Activated CD8-positive, alpha-beta T cell treated with anti-CD3 and anti-CD28 coated beads for 36 hours (primary cell): ENCODE results near the gene RAB6A. TPM values are rescaled to one million over a fixed set of nuclear protein-coding genes. Genes with fewer than 3 reads are reported as not detected.
"Not testable (repeated sequence)": the region's sequence is repeated elsewhere in the genome, so short reads cannot be mapped to it uniquely, and the experiment has no call there.

Source experiments
- ATAC-seq: fragments of 200-7000 bp; cut with Tn5 transposase; one replicate; pipeline ENCODE4 v1.10.0; 2021; ENCODE audit warnings: mild to moderate bottlenecking, moderate library complexity
- CTCF ChIA-PET: fragments of 350-600 bp; sonication (Branson Sonifier 250); formaldehyde crosslinking; loops from one replicate; lab custom pipeline; 2021; ENCODE audit warnings: antibody characterized with exemption; lab: Charles Lee
- POLR2A ChIA-PET: fragments of 350-600 bp; sonication (Branson Sonifier 250); formaldehyde crosslinking; loops from one replicate; lab custom pipeline; 2021; ENCODE audit warnings: antibody characterized with exemption; lab: Charles Lee
- DNase-seq: peaks from one replicate; pipeline ENCODE4 v3.0.0-alpha.2; 2020
- H3K27ac Mint-ChIP-seq: one replicate; pipeline ENCODE4 v1.8.0; 2021; ENCODE audit warnings: mild to moderate bottlenecking, mixed read lengths
- H3K27me3 Mint-ChIP-seq: one replicate; pipeline ENCODE4 v1.8.0; 2021; ENCODE audit warnings: mixed read lengths
- H3K36me3 Mint-ChIP-seq: one replicate; pipeline ENCODE4 v1.8.0; 2021; ENCODE audit warnings: low read depth, mixed read lengths
- H3K4me1 Mint-ChIP-seq: one replicate; pipeline ENCODE4 v1.8.0; 2021; ENCODE audit warnings: low read depth, mixed read lengths
- H3K4me3 Mint-ChIP-seq: one replicate; pipeline ENCODE4 v1.8.0; 2021; ENCODE audit warnings: mild to moderate bottlenecking, moderate library complexity, mixed read lengths
- H3K9me3 Mint-ChIP-seq: one replicate; pipeline ENCODE4 v1.8.0; 2021; ENCODE audit warnings: mixed read lengths
- intact Hi-C: fragments of 100-400 bp; cut with micrococcal nuclease; formaldehyde crosslinking; loops from one replicate; pipeline ENCODE4 v1.10.0; 2022
- total RNA-seq, 2 experiments: library from RNA; stranded (reverse); gene quantifications; one replicate each; pipeline ENCODE4 v1.2.3, GENCODE V29; 2021
- TF ChIP-seq, protein P1 (sequence below): fragments of 200-600 bp; IDR thresholded peaks from one replicate; pipeline ENCODE4 v1.8.0; 2022; ENCODE audit warnings: antibody characterized with exemption, mild to moderate bottlenecking

RAB6A gene
- total RNA-seq, 2 experiments from 2014 or later = 75.3 to 77.6 TPM

DNA sequence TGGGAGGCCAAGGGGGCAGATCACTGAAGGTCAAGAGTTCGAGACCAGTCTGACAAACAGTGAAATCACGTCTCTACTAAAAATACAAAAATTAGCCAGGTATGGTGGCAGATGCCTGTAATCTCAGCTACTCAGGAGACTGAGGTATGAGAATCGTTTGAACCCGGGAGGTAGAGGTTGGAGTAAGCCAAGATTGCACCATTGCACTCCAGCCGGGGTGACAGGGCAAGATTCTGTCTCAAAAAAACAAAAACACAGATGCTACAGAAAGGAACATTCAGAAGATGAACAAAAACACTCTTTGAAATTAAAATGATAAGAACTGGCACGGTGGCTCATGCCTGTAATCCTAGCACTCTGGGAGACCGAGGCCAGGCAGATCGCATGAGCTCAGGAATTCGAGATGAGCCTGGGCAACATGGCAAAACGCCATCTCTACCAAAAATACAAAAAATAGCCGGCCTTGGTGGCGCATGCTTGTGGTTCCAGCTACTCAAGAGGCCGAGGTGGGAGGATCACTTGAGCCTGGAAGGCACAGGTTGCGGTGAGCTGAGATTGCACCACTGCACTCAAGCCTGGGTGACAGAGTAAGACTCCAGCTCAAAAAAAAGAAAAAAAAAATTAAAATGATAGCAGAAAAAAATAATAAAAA lies 8.5 kb downstream of the RAB6A start:
- H3K4me3 Mint-ChIP-seq = no peak overlapping the region
- CTCF ChIA-PET = interaction anchor here (0.9 kb wide), 1 partner anchor 11 kb away, joined by 3 read pairs; no protein-coding TSS in a partner anchor
- TF ChIP-seq, protein P1, sequence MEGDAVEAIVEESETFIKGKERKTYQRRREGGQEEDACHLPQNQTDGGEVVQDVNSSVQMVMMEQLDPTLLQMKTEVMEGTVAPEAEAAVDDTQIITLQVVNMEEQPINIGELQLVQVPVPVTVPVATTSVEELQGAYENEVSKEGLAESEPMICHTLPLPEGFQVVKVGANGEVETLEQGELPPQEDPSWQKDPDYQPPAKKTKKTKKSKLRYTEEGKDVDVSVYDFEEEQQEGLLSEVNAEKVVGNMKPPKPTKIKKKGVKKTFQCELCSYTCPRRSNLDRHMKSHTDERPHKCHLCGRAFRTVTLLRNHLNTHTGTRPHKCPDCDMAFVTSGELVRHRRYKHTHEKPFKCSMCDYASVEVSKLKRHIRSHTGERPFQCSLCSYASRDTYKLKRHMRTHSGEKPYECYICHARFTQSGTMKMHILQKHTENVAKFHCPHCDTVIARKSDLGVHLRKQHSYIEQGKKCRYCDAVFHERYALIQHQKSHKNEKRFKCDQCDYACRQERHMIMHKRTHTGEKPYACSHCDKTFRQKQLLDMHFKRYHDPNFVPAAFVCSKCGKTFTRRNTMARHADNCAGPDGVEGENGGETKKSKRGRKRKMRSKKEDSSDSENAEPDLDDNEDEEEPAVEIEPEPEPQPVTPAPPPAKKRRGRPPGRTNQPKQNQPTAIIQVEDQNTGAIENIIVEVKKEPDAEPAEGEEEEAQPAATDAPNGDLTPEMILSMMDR = no peak

DNA sequence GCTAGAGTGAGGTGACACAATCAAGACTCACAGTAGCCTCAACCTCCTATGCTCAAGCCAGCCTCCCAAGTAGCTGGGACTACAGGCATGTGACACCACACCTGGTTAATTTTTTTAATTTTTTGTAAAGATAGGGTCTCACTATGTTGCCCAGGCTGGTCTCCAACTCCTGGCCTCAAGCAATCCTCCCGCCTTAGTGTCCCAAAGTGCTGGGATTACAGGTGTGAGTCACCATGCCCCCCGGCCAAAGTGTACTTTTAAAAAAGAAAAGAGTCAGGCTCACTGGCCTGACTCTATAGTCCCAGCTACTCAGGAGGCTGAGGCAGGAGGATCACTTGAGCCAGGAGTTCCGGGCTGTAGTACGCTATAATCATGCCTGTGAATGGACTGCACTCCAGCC lies 10.0 kb downstream of the RAB6A start:
- Mint-ChIP-seq H3K4me1 (peaks cover 45% of the 10 kb centered on the region), H3K36me3 (peaks cover 17% of the 10 kb centered on the region)
- H3K27ac Mint-ChIP-seq, H3K4me3 Mint-ChIP-seq, DNase-seq, POLR2A ChIA-PET, ATAC-seq, H3K9me3 Mint-ChIP-seq, H3K27me3 Mint-ChIP-seq: not testable (repeated sequence)
- CTCF ChIA-PET = interaction anchor here (1.2 kb wide), 1 partner anchor 125 kb away, joined by 3 read pairs; no protein-coding TSS in a partner anchor
- intact Hi-C loops = loop anchor here (10.0 kb wide), 1 partner anchor 124 kb away; the partner anchor contains the start of genes COA4 and PAAF1

More for the DNA sequence above, 8.5 kb downstream of the RAB6A start:
- Mint-ChIP-seq H3K9me3 (no peaks in the 10 kb centered on the region), H3K27me3 (no peaks in the 10 kb centered on the region), H3K4me1 (peaks cover 47% of the 10 kb centered on the region), H3K27ac (no peak overlapping the region), H3K36me3 (peaks cover 17% of the 10 kb centered on the region)
- intact Hi-C loops = loop anchor here (10.0 kb wide), 1 partner anchor 122 kb away; the partner anchor contains the start of genes COA4 and PAAF1
- POLR2A ChIA-PET = interaction anchor here (0.6 kb wide), 2 partner anchors 8 to 126 kb away, joined by 3 read pairs; partner anchors contain the start of gene RAB6A
- no peak for ATAC-seq
- no peak for DNase-seq

DNA sequence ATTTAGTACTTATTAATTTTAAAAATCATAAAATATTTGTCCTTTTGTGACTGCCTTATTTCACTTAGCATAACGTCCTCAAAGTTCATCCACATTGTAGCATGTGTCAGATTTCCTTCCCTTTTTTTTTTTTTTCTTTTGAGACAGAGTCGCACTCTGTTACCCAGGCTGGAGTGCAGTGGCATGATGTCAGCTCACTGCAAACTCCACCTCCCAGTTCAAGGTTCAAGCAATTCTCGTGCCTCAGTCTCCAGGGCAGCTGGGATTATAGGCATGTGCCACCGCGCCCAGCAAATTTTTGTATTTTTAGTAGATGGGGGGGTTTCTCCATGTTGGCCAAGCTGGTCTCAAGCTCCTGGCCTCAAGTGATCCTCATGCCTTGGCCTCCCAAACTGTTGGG lies 10.6 kb downstream of the RAB6A start:
- TF ChIP-seq, protein P1 = no peak
- POLR2A ChIA-PET = no interaction called here
- H3K4me1 Mint-ChIP-seq = peaks cover 48% of the 10 kb centered on the region
- CTCF ChIA-PET = no interaction called here
- no peak for ATAC-seq
- H3K36me3 Mint-ChIP-seq = peaks cover 17% of the 10 kb centered on the region
- no peak for DNase-seq
- H3K27me3 Mint-ChIP-seq = no peaks in the 10 kb centered on the region
- H3K9me3 Mint-ChIP-seq = no peaks in the 10 kb centered on the region
- intact Hi-C loops = loop anchor here (10.0 kb wide), 1 partner anchor 125 kb away; the partner anchor contains the start of genes COA4 and PAAF1
- no peak overlapping the region for H3K27ac Mint-ChIP-seq
- H3K4me3 Mint-ChIP-seq = no peak overlapping the region

DNA sequence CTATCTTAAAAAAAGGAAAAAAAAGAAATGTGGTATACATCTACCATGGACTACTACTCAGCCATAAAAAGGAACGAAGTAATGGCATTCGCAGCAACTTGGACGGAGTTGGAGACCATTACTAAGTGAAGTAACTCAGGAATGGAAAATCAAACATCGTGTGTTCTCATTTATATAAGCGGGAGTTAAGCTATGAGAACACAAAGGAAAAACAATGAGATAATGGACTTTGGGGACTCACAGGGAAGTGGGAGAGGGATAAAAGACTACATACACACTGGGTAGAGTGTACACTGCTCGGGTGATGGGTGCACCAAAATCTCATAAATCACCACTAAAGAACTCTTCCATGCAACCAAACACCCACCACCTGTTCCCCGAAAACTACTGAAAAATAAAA lies 11.8 kb downstream of the RAB6A start:
- peaks cover 17% of the 10 kb centered on the region for H3K36me3 Mint-ChIP-seq
- H3K27ac Mint-ChIP-seq = no peak overlapping the region
- POLR2A ChIA-PET = no interaction called here
- no peak overlapping the region for H3K4me3 Mint-ChIP-seq
- no peaks in the 10 kb centered on the region for H3K27me3 Mint-ChIP-seq
- CTCF ChIA-PET = no interaction called here
- ATAC-seq (no peak), DNase-seq (no peak)
- intact Hi-C loops = no loop called here
- H3K9me3 Mint-ChIP-seq = no peaks in the 10 kb centered on the region
- peaks cover 45% of the 10 kb centered on the region for H3K4me1 Mint-ChIP-seq
- TF ChIP-seq, protein P1 = no peak

DNA sequence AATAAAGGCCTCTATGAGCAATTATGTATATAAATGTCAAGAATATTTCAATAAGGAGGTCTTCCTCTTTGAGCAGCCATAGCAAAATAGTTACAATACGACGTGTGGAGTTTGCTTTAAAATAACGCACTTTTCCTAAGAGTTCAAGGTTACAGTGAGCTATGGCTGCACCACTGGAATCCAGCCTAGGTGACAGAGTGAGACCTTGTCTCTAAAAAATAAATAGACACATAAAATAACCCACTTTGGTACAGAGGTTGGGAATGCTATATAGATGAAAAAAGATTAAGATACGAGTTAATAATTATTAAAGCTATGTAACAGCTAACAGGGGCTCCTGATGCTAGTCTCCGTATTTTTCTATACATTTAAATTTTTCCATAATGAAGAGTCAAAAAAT lies 12.6 kb downstream of the RAB6A start:
- TF ChIP-seq, protein P1 = no peak
- POLR2A ChIA-PET = interaction anchor here (1.3 kb wide), 1 partner anchor 12 kb away, joined by 3 read pairs; the partner anchor contains the start of gene RAB6A
- no peaks in the 10 kb centered on the region for H3K9me3 Mint-ChIP-seq
- H3K27me3 Mint-ChIP-seq = no peaks in the 10 kb centered on the region
- no peak overlapping the region for H3K27ac Mint-ChIP-seq
- ATAC-seq (no peak), DNase-seq (no peak)
- CTCF ChIA-PET = no interaction called here
- intact Hi-C loops = no loop called here
- peaks cover 45% of the 10 kb centered on the region for H3K4me1 Mint-ChIP-seq
- H3K36me3 Mint-ChIP-seq = peaks cover 16% of the 10 kb centered on the region
- H3K4me3 Mint-ChIP-seq = no peak overlapping the region
